ENCODE measurements around the gene FLNB. TPM values are rescaled to one million over a fixed set of nuclear protein-coding genes. Genes with fewer than 3 reads are reported as not detected.

FLNB gene
- total RNA-seq, 1 experiment from 2014 or later = 83.4 TPM

DNA sequence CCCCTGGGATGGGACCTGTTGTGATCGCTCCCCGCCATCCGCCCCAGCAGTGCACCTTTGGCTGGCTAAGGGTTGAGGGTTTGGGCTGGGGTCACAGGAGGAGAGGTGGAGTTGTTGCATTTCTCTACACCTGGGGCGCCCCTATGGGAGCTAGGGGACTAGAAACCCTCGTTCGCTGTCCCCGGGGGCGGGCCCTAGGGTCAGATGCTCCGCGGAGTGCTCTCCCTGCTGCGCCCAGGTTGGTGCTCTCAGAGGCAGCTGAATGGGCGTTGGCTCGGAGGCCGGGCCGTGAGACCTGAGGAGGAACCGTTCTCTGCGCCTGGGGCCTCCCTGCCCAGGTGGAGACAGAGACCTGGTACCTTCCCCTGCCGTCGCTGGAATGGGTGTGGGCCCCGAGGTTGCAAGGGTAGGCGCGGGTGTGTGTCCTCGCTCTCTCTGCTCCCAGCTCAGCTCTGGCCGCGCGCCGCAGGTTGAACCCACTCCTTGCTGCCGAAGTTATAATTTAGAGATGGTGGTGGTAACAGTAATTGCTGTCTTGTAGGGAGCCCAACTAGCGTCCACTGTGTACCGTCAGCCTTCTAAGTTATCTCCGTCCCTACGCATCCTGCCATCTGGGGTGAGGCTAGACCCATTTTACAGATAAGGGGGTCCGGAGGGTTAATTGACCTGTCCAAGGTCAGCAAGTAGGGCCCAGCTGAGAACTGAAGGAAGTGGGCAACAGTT is 965 bp downstream of the FLNB start:
- Histone ChIP-seq H3K56ac (ENCODE audit: insufficient read length, low read depth, low read length) (no peak overlapping the region), H2BK20ac (ENCODE audit: low read depth, low read length, poor library complexity, severe bottlenecking) (no peak overlapping the region), H3K79me2 (ENCODE audit: insufficient read depth, low read length) (peaks cover 43% of the 10 kb centered on the region; the same call in 1 of the 2 replicates), H3K79me1 (ENCODE audit: insufficient read depth, low read depth, low read length, poor library complexity, severe bottlenecking) (no peaks in the 10 kb centered on the region), H3K4ac (ENCODE audit: low read depth, low read length) (no peak overlapping the region), H3K9ac (ENCODE audit: extremely low read depth, insufficient read length, low read length) (peak overlapping the region; percentile 78), H3K23me2 (ENCODE audit: insufficient read length, low read depth, low read length, poor library complexity, severe bottlenecking) (peaks cover 13% of the 10 kb centered on the region), H2BK15ac (ENCODE audit: low read depth, low read length) (no peak overlapping the region), H3K23ac (ENCODE audit: insufficient read length, low read depth, low read length) (no peak overlapping the region), H3K4me1 (ENCODE audit: insufficient read depth, low read length) (peaks cover 13% of the 10 kb centered on the region; the same call in 1 of the 2 replicates), H3K9me3 (ENCODE audit: control insufficient read depth, low read depth, low read length) (no peaks in the 10 kb centered on the region), H4K8ac (replicated peaks; ENCODE audit: insufficient read length, low read depth, low read length) (no peak overlapping the region), H4K20me1 (ENCODE audit: control insufficient read depth, insufficient read depth, insufficient read length) (no peaks in the 10 kb centered on the region), H3K27ac (ENCODE audit: insufficient read length, low read depth, low read length) (no peak overlapping the region), H2BK5ac (ENCODE audit: insufficient read length, low read length) (no peak overlapping the region), H3K18ac (ENCODE audit: insufficient read length, low read depth, low read length) (peak overlapping the region; percentile 27), H3K4me2 (ENCODE audit: insufficient read depth, insufficient read length, low read length) (peak overlapping the region; percentile 83), H2AFZ (ENCODE audit: low read length) (no peak overlapping the region), H3T11ph (ENCODE audit: low read length) (no peak overlapping the region), H4K5ac (ENCODE audit: insufficient read length, low read depth, low read length) (no peak overlapping the region), H4K91ac (ENCODE audit: insufficient read length, low read depth, low read length) (no peak overlapping the region), H2BK120ac (ENCODE audit: low read depth, low read length, poor library complexity, severe bottlenecking) (no peak overlapping the region), H2AK5ac (ENCODE audit: insufficient read length, low read length) (no peak overlapping the region), H3K27me3 (ENCODE audit: insufficient read depth, low read length) (no peaks in the 10 kb centered on the region), H2BK12ac (ENCODE audit: insufficient read length, low read depth, low read length) (no peak overlapping the region), H3K14ac (ENCODE audit: insufficient read depth, low read length) (peak overlapping the region; percentile 70)
- Mint-ChIP-seq H3K27me3 (ENCODE audit: low read depth) (no peaks in the 10 kb centered on the region), H3K4me1 (peaks cover 37 to 41% of the 10 kb centered on the region in 2 experiments), H3K27ac (peak overlapping the region in 2 of 3 experiments; percentile 24 to 55; a peak in 2 of 7 replicates), H3K36me3 (ENCODE audit: insufficient read depth in 1 of 3, low read depth in 3 of 3) (peaks cover 0 to 3% (median 0%) of the 10 kb centered on the region in 3 experiments; a peak in 1 of 7 replicates), H3K4me3 (peak overlapping the region; percentile 91 to 94), H3K9me3 (no peaks in the 10 kb centered on the region; a peak in 2 of 5 replicates)
- no CpG with 5 or more reads among the region's 33 CpGs for WGBS (ENCODE audit: extremely low coverage, insufficient read length, low lambda C conversion rate)
- peak; percentile 61 for DNase-seq
- TF ChIP-seq, protein P1, sequence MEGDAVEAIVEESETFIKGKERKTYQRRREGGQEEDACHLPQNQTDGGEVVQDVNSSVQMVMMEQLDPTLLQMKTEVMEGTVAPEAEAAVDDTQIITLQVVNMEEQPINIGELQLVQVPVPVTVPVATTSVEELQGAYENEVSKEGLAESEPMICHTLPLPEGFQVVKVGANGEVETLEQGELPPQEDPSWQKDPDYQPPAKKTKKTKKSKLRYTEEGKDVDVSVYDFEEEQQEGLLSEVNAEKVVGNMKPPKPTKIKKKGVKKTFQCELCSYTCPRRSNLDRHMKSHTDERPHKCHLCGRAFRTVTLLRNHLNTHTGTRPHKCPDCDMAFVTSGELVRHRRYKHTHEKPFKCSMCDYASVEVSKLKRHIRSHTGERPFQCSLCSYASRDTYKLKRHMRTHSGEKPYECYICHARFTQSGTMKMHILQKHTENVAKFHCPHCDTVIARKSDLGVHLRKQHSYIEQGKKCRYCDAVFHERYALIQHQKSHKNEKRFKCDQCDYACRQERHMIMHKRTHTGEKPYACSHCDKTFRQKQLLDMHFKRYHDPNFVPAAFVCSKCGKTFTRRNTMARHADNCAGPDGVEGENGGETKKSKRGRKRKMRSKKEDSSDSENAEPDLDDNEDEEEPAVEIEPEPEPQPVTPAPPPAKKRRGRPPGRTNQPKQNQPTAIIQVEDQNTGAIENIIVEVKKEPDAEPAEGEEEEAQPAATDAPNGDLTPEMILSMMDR (conservative IDR thresholded peaks at IDR 0.05) = no peak

Data from H9 (cell line).